Esophagus squamous epithelium (tissue), 4 donors: ENCODE data around the gene MAP3K7.

Source experiments
- CTCF ChIP-seq, 6 experiments: fragments of 450-650 bp in 4 of 6; fragments of 200-600 bp in 2 of 6; sonication (generic) in 2 of 6; IDR thresholded peaks; one replicate each; pipeline ENCODE4 v1.5.1; 2016 to 2019; ENCODE audit warnings: antibody characterized with exemption in 6 of 6, mild to moderate bottlenecking in 4 of 6, moderate library complexity in 4 of 6
- POLR2A ChIP-seq, 4 donors: fragments of 450-650 bp; IDR thresholded peaks; one replicate each; pipeline ENCODE4 v1.6.1; 2017; ENCODE audit warnings: antibody characterized with exemption in 4 of 4, mild to moderate bottlenecking in 4 of 4, moderate library complexity in 3 of 4

GRCh38 chr6:90544741-90545140, 42.1 kb downstream of the MAP3K7 start:
- TF ChIP-seq CTCF (IDR thresholded peaks at IDR 0.05) (no peak), POLR2A (IDR thresholded peaks at IDR 0.05) (no peak)
